C4-2B (cell line): Measurements from ENCODE around the gene ARHGAP22.

ENCODE experiments used
- CTCF ChIP-seq: fragments of 450-650 bp; conservative IDR thresholded peaks from 2 replicates; pipeline ENCODE4 v1.5.1; 2017; ENCODE audit warnings: mild to moderate bottlenecking
- ZFX ChIP-seq: fragments of 450-650 bp; IDR thresholded peaks from 2 replicates; pipeline ENCODE4 v1.6.1; 2017

DNA sequence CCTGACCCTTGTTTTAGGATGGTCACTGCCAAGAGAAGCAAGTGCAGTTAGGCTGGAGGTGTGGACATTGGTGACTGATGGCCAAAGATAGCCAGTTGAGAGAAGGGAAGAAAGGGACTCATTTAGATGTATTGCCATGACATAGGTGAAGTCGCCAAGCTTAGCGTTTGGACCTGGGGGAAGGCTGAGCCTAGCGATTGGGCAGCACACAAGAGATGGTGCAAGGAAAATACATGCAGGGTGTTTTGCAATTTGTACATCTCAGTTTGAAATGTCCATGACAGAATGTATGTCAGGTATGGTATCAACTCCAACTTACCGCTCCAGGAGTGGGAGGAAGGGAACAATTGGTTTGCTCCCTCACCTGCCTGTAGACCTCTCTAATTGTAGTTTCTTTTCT is 164.1 kb downstream of the ARHGAP22 start:
- TF ChIP-seq CTCF, result no peak
- no peak for TF ChIP-seq ZFX
